GM12878 (cell line): ENCODE measurements around the gene LCT. TPM values are rescaled to one million over a fixed set of nuclear protein-coding genes. Genes with fewer than 3 reads are reported as not detected.

ENCODE experiments used
- ATAC-seq: fragments of 200-7000 bp; cut with Tn5 transposase; 3 replicates; pipeline ENCODE4 v1.9.1; 2020; ENCODE audit warnings: mild to moderate bottlenecking, moderate library complexity
- BruUV-seq: library from RNA; stranded (reverse); fragments of 400-500 nt; replicated peaks from 2 replicates; lab custom pipeline; 2021; lab: Mats Ljungman, UMichigan
- CTCF ChIA-PET: fragments of 300-600 bp; sonication (Branson Sonifier 250); formaldehyde crosslinking; extraction: SDS; loops from one replicate; lab custom pipeline; 2021; ENCODE audit warnings: inconsistent platforms; lab: Yijun Ruan, JAX
- POLR2A ChIA-PET: fragments of 350-600 bp; formaldehyde crosslinking; extraction: SDS; loops from one replicate; lab custom pipeline; 2021; ENCODE audit warnings: inconsistent platforms; lab: Charles Lee
- RAD21 ChIA-PET: fragments of 300-600 bp; sonication (Branson Sonifier 250); formaldehyde crosslinking; loops from one replicate; lab custom pipeline; 2023; ENCODE audit warnings: antibody characterized with exemption; ENCODE audit not compliant: unreplicated experiment; lab: Charles Lee
- SMC1A ChIA-PET: fragments of 300-600 bp; sonication (Branson Sonifier 250); formaldehyde crosslinking; loops from one replicate; lab custom pipeline; 2023; ENCODE audit not compliant: unreplicated experiment, uncharacterized antibody; lab: Charles Lee
- DNase-seq: peaks from one replicate; pipeline ENCODE4 v3.0.0-alpha.2; 2011; ENCODE audit warnings: low read depth, low spot score
- FAIRE-seq: peaks from 3 replicates; lab custom pipeline; 2011; peaks lifted over from hg19 to GRCh38; lab: Jason Lieb, UNC
- H2AFZ ChIP-seq: 2 replicates; pipeline ENCODE4 v1.6.0; 2011; ENCODE audit warnings: low read depth, low read length, control low read depth; ENCODE audit not compliant: control insufficient read depth
- H3K27ac ChIP-seq: 2 replicates; pipeline ENCODE4 v1.5.1; 2011; ENCODE audit warnings: control low read depth; ENCODE audit not compliant: control insufficient read depth, insufficient read depth
- H3K27me3 ChIP-seq, 2 experiments: replicated peaks in 1 of 2; 2 replicates each; pipeline versions ENCODE4 v1.6.0 to v1.6.1; 2011; ENCODE audit warnings: low read length in 1 of 2; ENCODE audit not compliant: control insufficient read depth in 2 of 2, insufficient read depth in 2 of 2
- H3K36me3 ChIP-seq, 2 experiments: 2 replicates each; pipeline ENCODE4 v1.5.1; 2011; ENCODE audit warnings: low read length in 1 of 2; ENCODE audit not compliant: control insufficient read depth in 2 of 2, insufficient read depth in 2 of 2
- H3K4me1 ChIP-seq: 2 replicates; pipeline ENCODE4 v1.6.1; 2011; ENCODE audit warnings: mild to moderate bottlenecking, low read length, moderate library complexity, mixed read lengths; ENCODE audit not compliant: control insufficient read depth, insufficient read depth
- H3K4me2 ChIP-seq: 2 replicates; pipeline ENCODE4 v1.6.0; 2011; ENCODE audit warnings: control low read depth; ENCODE audit not compliant: control insufficient read depth, insufficient read depth
- H3K4me3 ChIP-seq: fragments of 200-600 bp; sonication (generic); 2 replicates; pipeline ENCODE4 v1.5.1; 2016
- H3K79me2 ChIP-seq: 2 replicates; pipeline ENCODE4 v1.6.0; 2011; ENCODE audit warnings: low read length; ENCODE audit not compliant: control insufficient read depth, insufficient read depth
- H3K9ac ChIP-seq: 2 replicates; pipeline ENCODE4 v1.8.0; 2011; ENCODE audit warnings: low read length, control low read depth, mixed read lengths; ENCODE audit not compliant: control insufficient read depth, insufficient read depth
- H3K9me3 ChIP-seq: replicated peaks from 3 replicates; pipeline ENCODE4 v1.5.1; 2011; ENCODE audit warnings: mild to moderate bottlenecking, low read length; ENCODE audit not compliant: control insufficient read depth, insufficient read depth
- H4K20me1 ChIP-seq: 2 replicates; pipeline ENCODE4 v1.6.0; 2011; ENCODE audit not compliant: control insufficient read depth, insufficient read depth
- CBX5 ChIP-seq: sonication (generic); IDR thresholded peaks from 2 replicates; pipeline ENCODE4 v1.6.1; 2016; ENCODE audit warnings: low read depth, moderate library complexity, mild to moderate bottlenecking, inconsistent platforms
- KDM1A ChIP-seq: fragments of 200-600 bp; sonication (generic); IDR thresholded peaks from 2 replicates; pipeline ENCODE4 v1.6.1; 2016; ENCODE audit warnings: borderline replicate concordance
- NRF1 ChIP-seq: conservative IDR thresholded peaks from 2 replicates; pipeline ENCODE4 v1.6.1; 2011; ENCODE audit warnings: mild to moderate bottlenecking, low read depth, low read length, improper control_type of control experiment
- POLR2AphosphoS2 ChIP-seq: IDR thresholded peaks from 2 replicates; pipeline ENCODE4 v1.6.1; 2011; ENCODE audit warnings: low read depth, mild to moderate bottlenecking, low read length, improper control_type of control experiment, moderate library complexity
- RUNX3 ChIP-seq: IDR thresholded peaks from 2 replicates; pipeline ENCODE4 v1.6.1; 2012; ENCODE audit warnings: low read length, inconsistent platforms
- SMAD5 ChIP-seq: IDR thresholded peaks from 2 replicates; pipeline ENCODE4 v1.6.1; 2016; ENCODE audit warnings: antibody characterized with exemption, low read depth
- ZBED1 ChIP-seq: IDR thresholded peaks from 2 replicates; pipeline ENCODE4 v1.6.1; 2016; ENCODE audit warnings: borderline replicate concordance
- WGBS: methylation state at CpG from one replicate; pipeline ENCODE4 v1.1.6; 2016; ENCODE audit warnings: low lambda C conversion rate; ENCODE audit not compliant: insufficient replicate concordance, insufficient coverage; ENCODE audit errors: missing lambda C conversion rate; 5-methylcytosine and 5-hydroxymethylcytosine counted together
- in situ Hi-C: fragments of 300-500 bp; cut with MboI; formaldehyde crosslinking; loops from 9 replicates; pipeline ENCODE4 v1.14.3; 2018; ENCODE audit warnings: mixed read lengths
- intact Hi-C: fragments of 100-400 bp; cut with micrococcal nuclease; formaldehyde crosslinking; loops from one replicate; pipeline ENCODE4 v1.14.2; 2022; ENCODE audit not compliant: unreplicated experiment
- polyA plus RNA-seq, 11 experiments: library from polyadenylated mRNA; depleted of rRNA in 4 of 11; unstranded in 6 of 11; stranded (reverse) in 5 of 11; fragments of >200 nt; fragmentation: Nextera tagmentation in 4 of 11; fragmentation: Illumina TruSeq in 1 of 11; extraction: Ambion mirVana in 4 of 11; extraction: Trizol in 1 of 11; gene quantifications; 1 replicate in 1 of 11; 2 replicates in 10 of 11; pipeline versions ENCODE4 v1.2.1 to v1.2.3, GENCODE V29; 2011 to 2016; ENCODE audit warnings: inconsistent platforms in 2 of 11, missing spikeins in 2 of 11, low read depth in 1 of 11
- total RNA-seq, 4 experiments: library from RNA; depleted of rRNA in 3 of 4; stranded (reverse); fragments of >200 nt in 3 of 4; fragmentation: Illumina TruSeq in 1 of 4; extraction: Trizol in 1 of 4; gene quantifications; 2 replicates each; pipeline versions ENCODE4 v1.2.1 to v1.2.3, GENCODE V29; 2013 to 2021
- TF ChIP-seq, protein P1 (sequence below): IDR thresholded peaks from 2 replicates; pipeline ENCODE4 v1.6.1; 2012; ENCODE audit warnings: low read depth, low read length, improper control_type of control experiment
- TF ChIP-seq, protein P2 (sequence below): fragments of 450-650 bp; conservative IDR thresholded peaks from 2 replicates; pipeline ENCODE4 v1.6.1; 2017; ENCODE audit warnings: mild to moderate bottlenecking, moderate library complexity
- TF ChIP-seq, protein P3 (sequence below): fragments of 450-650 bp; IDR thresholded peaks from 2 replicates; pipeline ENCODE4 v1.6.1; 2017; ENCODE audit warnings: mild to moderate bottlenecking, moderate library complexity

LCT gene
- total and polyA plus RNA-seq, 10 of the 15 experiments (the other 5 are each of a cell fraction or from before 2014, with no cell fraction given), result 0.02 to 0.09 (median 0.07) TPM; not detected in 3

DNA sequence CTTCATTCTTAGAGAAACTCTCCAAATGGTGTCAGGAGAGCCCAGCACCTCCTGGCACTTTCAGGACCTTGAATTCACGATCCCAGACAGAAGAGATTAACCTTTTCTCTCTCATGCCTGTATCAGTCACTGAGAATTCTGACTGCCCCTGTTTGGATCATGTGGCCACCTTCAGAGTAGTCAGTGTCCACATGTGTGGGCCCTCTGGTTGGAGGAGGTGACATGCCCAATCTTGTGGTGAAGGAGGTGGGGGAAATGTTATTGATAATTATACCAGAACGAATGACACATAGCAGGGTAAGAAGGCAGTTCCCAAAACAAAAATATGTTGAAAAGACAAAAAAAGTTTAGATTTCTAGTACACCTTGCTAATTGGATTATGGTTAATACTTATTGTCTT, 63.7 kb downstream of the LCT start:
- Histone ChIP-seq H3K9me3 (no peaks in the 10 kb centered on the region), H3K36me3 (peaks cover 3 to 42% of the 10 kb centered on the region in 2 experiments), H3K4me3 (no peak overlapping the region; the same call in 1 of the 2 replicates), H4K20me1 (no peaks in the 10 kb centered on the region), H3K27me3 (no peaks in the 10 kb centered on the region), H3K27ac (no peak overlapping the region), H3K79me2 (no peaks in the 10 kb centered on the region), H3K9ac (no peak overlapping the region), H3K4me1 (no peaks in the 10 kb centered on the region), H3K4me2 (no peak overlapping the region), H2AFZ (no peak overlapping the region)
- in situ Hi-C loops (no loop called here), intact Hi-C loops (no loop called here)
- TF ChIP-seq, protein P1, sequence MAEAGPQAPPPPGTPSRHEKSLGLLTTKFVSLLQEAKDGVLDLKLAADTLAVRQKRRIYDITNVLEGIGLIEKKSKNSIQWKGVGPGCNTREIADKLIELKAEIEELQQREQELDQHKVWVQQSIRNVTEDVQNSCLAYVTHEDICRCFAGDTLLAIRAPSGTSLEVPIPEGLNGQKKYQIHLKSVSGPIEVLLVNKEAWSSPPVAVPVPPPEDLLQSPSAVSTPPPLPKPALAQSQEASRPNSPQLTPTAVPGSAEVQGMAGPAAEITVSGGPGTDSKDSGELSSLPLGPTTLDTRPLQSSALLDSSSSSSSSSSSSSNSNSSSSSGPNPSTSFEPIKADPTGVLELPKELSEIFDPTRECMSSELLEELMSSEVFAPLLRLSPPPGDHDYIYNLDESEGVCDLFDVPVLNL, result no peak
- TF ChIP-seq SMAD5, result no peak
- WGBS, result 91% methylated on average over 2 of the region's 2 CpGs
- DNase-seq, result no peak
- POLR2A ChIA-PET, result interaction anchor here (1.1 kb wide), 1 partner anchor 21 kb away, joined by 8 read pairs; no protein-coding TSS in a partner anchor
- CTCF ChIA-PET, result interaction anchor here (1.4 to 1.9 kb wide), 2 partner anchors 19 to 611 kb away, joined by 4 to 5 read pairs; no protein-coding TSS in a partner anchor
- no peak for ATAC-seq
- SMC1A ChIA-PET, result interaction anchor here (0.8 to 1.4 kb wide), 4 partner anchors 9 to 17 kb away, joined by 3 to 4 read pairs (median 3); no protein-coding TSS in a partner anchor
- FAIRE-seq, result no peak
- no TSS peak for BruUV-seq
- RAD21 ChIA-PET, result interaction anchor here (0.6 kb wide), 1 partner anchor 892 kb away, joined by 3 read pairs; no protein-coding TSS in a partner anchor

DNA sequence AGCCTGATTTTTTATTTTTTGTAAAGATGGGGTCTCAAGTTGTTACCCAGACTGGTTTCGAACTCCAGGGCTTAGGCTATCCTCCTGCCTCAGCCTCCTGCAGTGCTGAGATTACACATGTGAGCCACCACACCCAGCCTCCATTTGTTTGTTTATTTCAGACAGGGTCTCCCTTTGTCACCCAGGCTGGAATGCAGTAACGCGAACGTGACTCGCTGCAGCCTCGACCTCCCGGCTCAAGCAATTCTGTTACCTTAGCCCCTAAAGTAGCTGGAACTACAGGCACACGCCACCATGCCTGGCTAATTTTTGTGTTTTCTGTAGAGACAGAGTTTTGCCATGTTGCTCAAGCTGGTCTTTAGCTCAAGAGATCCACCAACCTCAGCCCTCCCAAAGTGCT, 68.1 kb downstream of the LCT start:
- Histone ChIP-seq H3K4me1 (no peaks in the 10 kb centered on the region), H3K79me2 (no peaks in the 10 kb centered on the region), H2AFZ (no peak overlapping the region), H3K4me2 (no peak overlapping the region), H3K9ac (no peak overlapping the region), H3K9me3 (no peaks in the 10 kb centered on the region), H3K36me3 (peaks cover 5 to 32% of the 10 kb centered on the region in 2 experiments), H3K27me3 (no peaks in the 10 kb centered on the region), H3K27ac (no peak overlapping the region), H4K20me1 (no peaks in the 10 kb centered on the region), H3K4me3 (no peak overlapping the region)
- SMC1A ChIA-PET, result no interaction called here
- POLR2A ChIA-PET, result interaction anchor here (0.7 kb wide), 1 partner anchor 610 kb away, joined by 4 read pairs; no protein-coding TSS in a partner anchor
- no peak for FAIRE-seq
- no peak for ATAC-seq
- intact Hi-C loops, result no loop called here
- WGBS, result over 99% methylated on average over 8 of the region's 8 CpGs
- no peak for DNase-seq
- in situ Hi-C loops, result no loop called here
- CTCF ChIA-PET, result interaction anchor here (0.6 to 3.5 kb wide), 6 partner anchors 9 to 1317 kb away, joined by 3 to 13 read pairs (median 4); no protein-coding TSS in a partner anchor
- RAD21 ChIA-PET, result no interaction called here
- TF ChIP-seq, protein P2, sequence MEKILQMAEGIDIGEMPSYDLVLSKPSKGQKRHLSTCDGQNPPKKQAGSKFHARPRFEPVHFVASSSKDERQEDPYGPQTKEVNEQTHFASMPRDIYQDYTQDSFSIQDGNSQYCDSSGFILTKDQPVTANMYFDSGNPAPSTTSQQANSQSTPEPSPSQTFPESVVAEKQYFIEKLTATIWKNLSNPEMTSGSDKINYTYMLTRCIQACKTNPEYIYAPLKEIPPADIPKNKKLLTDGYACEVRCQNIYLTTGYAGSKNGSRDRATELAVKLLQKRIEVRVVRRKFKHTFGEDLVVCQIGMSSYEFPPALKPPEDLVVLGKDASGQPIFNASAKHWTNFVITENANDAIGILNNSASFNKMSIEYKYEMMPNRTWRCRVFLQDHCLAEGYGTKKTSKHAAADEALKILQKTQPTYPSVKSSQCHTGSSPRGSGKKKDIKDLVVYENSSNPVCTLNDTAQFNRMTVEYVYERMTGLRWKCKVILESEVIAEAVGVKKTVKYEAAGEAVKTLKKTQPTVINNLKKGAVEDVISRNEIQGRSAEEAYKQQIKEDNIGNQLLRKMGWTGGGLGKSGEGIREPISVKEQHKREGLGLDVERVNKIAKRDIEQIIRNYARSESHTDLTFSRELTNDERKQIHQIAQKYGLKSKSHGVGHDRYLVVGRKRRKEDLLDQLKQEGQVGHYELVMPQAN, result no peak
- TF ChIP-seq, protein P3, sequence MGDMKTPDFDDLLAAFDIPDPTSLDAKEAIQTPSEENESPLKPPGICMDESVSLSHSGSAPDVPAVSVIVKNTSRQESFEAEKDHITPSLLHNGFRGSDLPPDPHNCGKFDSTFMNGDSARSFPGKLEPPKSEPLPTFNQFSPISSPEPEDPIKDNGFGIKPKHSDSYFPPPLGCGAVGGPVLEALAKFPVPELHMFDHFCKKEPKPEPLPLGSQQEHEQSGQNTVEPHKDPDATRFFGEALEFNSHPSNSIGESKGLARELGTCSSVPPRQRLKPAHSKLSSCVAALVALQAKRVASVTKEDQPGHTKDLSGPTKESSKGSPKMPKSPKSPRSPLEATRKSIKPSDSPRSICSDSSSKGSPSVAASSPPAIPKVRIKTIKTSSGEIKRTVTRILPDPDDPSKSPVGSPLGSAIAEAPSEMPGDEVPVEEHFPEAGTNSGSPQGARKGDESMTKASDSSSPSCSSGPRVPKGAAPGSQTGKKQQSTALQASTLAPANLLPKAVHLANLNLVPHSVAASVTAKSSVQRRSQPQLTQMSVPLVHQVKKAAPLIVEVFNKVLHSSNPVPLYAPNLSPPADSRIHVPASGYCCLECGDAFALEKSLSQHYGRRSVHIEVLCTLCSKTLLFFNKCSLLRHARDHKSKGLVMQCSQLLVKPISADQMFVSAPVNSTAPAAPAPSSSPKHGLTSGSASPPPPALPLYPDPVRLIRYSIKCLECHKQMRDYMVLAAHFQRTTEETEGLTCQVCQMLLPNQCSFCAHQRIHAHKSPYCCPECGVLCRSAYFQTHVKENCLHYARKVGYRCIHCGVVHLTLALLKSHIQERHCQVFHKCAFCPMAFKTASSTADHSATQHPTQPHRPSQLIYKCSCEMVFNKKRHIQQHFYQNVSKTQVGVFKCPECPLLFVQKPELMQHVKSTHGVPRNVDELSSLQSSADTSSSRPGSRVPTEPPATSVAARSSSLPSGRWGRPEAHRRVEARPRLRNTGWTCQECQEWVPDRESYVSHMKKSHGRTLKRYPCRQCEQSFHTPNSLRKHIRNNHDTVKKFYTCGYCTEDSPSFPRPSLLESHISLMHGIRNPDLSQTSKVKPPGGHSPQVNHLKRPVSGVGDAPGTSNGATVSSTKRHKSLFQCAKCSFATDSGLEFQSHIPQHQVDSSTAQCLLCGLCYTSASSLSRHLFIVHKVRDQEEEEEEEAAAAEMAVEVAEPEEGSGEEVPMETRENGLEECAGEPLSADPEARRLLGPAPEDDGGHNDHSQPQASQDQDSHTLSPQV, result no peak
- TF ChIP-seq RUNX3, result no peak
- TF ChIP-seq POLR2AphosphoS2, result no peak
- no peak for TF ChIP-seq ZBED1
- TF ChIP-seq CBX5, result no peak
- TF ChIP-seq NRF1, result no peak
- TF ChIP-seq KDM1A, result no peak
- no TSS peak for BruUV-seq
